Ovary (tissue), 3 donors: ENCODE data around the gene GAS2L1.

Experiments used
- CTCF ChIP-seq, 3 donors: fragments of 450-650 bp in 2 of 3; fragments of 200-600 bp in 1 of 3; IDR thresholded peaks; one replicate each; pipeline versions ENCODE4 v1.5.1 to v1.8.0; 2016 to 2022; ENCODE audit warnings: antibody characterized with exemption in 3 of 3, mild to moderate bottlenecking in 1 of 3
- POLR2A ChIP-seq: fragments of 450-650 bp; IDR thresholded peaks from one replicate; pipeline ENCODE4 v1.6.1; 2017; ENCODE audit warnings: antibody characterized with exemption, mild to moderate bottlenecking, moderate library complexity
- donor health status: DM: no; HTN: no; CAD: no.

DNA sequence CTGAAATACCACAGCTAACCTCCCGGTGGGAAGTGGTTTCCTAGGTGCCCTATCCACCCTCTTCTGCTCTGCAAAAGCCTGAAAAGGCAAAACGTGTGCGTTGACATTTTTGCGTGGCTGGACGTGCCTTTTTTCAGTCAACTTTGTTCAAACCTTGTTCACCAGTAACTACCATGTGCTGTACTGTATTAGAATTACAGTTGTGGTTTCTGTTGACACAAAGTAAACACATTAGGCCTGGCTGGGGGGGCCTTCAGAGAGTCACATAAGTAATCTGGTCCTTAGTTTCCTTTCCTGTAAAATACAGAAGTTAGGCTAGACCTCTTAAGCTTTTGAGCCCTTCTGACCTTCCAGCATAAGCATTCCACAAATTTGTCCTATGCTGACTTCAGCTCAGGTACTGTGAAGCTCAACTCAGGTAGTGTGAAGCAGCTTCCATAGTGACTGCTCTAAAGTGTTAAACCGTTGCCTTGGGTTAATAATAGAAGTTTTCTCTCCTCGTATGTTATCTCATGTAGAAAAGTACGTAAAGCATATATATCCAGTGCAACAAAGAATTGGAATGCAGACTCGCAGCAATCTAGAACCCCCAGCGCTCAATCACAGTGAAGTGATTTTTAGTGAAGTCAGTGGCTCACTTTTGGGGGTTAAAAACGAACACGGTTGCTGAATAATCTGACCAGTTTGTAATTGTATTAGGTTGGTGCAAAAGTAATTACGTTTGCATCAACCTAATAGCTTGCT is 36.5 kb upstream of the GAS2L1 start:
- TF ChIP-seq CTCF (IDR thresholded peaks at IDR 0.05) (no peak), POLR2A (no peak)
